GM18858 (cell line): ENCODE data around the gene AK5.

Source experiments
- ATAC-seq: cut with Tn5 transposase; IDR thresholded peaks from one replicate; pipeline ENCODE4 v1.9.1; 2021; ENCODE audit not compliant: unreplicated experiment

The AK5 gene

GRCh38 chr1:77538956-77539518 lies 257.2 kb downstream of the AK5 start:
- ATAC-seq: peak; percentile 53

- ATAC-seq: no peak
These were observed 257.8 kb downstream of the AK5 start for GRCh38 chr1:77539519-77540142.

- ATAC-seq: peak; percentile 30
These were observed 258.8 kb downstream of the AK5 start for GRCh38 chr1:77540501-77541161.

GRCh38 chr1:77541162-77541545 lies 259.3 kb downstream of the AK5 start:
- ATAC-seq: peak; percentile 60

GRCh38 chr1:77542813-77543420 lies 261.1 kb downstream of the AK5 start:
- ATAC-seq: no peak

- no peak for ATAC-seq
These were observed 262.1 kb downstream of the AK5 start for GRCh38 chr1:77543822-77544448.

GRCh38 chr1:77544845-77545244 lies 263.0 kb downstream of the AK5 start:
- ATAC-seq: no peak

GRCh38 chr1:77545970-77546369 lies 264.2 kb downstream of the AK5 start:
- no peak for ATAC-seq

GRCh38 chr1:77546890-77547289 lies 265.1 kb downstream of the AK5 start:
- no peak for ATAC-seq

- ATAC-seq: no peak
These were observed 266.5 kb downstream of the AK5 start for GRCh38 chr1:77548285-77548684.

GRCh38 chr1:77550135-77550534 lies 268.3 kb downstream of the AK5 start:
- no peak for ATAC-seq

GRCh38 chr1:77552626-77553025 lies 270.8 kb downstream of the AK5 start:
- ATAC-seq: no peak

GRCh38 chr1:77553568-77554291 lies 271.9 kb downstream of the AK5 start:
- no peak for ATAC-seq

GRCh38 chr1:77556045-77556444 lies 274.2 kb downstream of the AK5 start:
- ATAC-seq: no peak

GRCh38 chr1:77557053-77557452 lies 275.2 kb downstream of the AK5 start:
- ATAC-seq: no peak

GRCh38 chr1:77558591-77559164 lies 276.9 kb downstream of the AK5 start:
- ATAC-seq: no peak

GRCh38 chr1:77560741-77561140 lies 278.9 kb downstream of the AK5 start:
- ATAC-seq: no peak

- no peak for ATAC-seq
These were observed 280.9 kb downstream of the AK5 start for GRCh38 chr1:77562596-77563150.

GRCh38 chr1:77565321-77565720 lies 283.5 kb downstream of the AK5 start:
- no peak for ATAC-seq

- no peak for ATAC-seq
These were observed 289.8 kb downstream of the AK5 start for GRCh38 chr1:77571642-77572041.
